ENCODE results near the gene DEFB125. TPM values are rescaled to one million over a fixed set of nuclear protein-coding genes. Genes with fewer than 3 reads are reported as not detected.

DEFB125 gene
- total RNA-seq, 4 donors from 2014 or later, result not detected

DNA sequence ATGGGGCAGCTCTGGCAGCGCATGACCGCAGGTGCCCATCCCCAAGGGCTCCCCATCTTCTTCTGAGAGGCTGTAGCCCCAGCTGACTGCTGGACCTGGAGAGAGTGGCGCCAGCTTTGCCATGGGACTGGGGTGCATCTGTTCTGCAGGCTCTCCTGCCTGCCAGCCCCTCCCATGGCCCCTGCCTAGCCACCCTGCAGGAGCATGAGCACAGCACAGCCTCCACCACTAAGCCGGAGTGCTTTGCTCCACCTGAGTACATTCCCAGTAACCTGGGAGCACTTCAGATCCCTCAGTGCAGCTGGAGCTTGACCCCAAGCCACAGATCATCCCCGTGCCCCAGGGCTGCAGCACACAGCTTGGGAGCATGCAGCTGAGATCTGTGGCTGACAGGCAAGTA lies 16.0 kb downstream of the DEFB125 start:
- TF ChIP-seq, protein P1, sequence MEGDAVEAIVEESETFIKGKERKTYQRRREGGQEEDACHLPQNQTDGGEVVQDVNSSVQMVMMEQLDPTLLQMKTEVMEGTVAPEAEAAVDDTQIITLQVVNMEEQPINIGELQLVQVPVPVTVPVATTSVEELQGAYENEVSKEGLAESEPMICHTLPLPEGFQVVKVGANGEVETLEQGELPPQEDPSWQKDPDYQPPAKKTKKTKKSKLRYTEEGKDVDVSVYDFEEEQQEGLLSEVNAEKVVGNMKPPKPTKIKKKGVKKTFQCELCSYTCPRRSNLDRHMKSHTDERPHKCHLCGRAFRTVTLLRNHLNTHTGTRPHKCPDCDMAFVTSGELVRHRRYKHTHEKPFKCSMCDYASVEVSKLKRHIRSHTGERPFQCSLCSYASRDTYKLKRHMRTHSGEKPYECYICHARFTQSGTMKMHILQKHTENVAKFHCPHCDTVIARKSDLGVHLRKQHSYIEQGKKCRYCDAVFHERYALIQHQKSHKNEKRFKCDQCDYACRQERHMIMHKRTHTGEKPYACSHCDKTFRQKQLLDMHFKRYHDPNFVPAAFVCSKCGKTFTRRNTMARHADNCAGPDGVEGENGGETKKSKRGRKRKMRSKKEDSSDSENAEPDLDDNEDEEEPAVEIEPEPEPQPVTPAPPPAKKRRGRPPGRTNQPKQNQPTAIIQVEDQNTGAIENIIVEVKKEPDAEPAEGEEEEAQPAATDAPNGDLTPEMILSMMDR (IDR thresholded peaks at IDR 0.05; ENCODE audit: low read depth), result no peak

DNA sequence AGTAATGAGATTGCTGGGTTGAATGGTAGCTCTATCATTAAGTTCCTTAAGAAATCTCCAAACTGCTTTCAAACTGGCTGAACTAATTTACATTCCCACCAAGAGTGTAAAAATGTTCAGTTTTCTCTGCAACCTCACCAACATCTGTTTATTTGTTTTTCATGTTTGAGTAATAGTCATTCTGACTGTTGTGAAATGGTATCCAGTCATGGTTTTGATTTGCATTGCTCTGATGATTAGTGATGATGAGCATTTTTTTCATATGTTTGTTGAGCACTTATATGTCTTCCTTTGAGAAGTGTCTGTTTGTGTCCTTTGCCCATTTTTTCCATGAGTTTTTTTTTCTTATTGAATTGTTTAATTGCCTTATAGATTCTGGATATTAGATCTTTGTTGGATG lies 24.9 kb downstream of the DEFB125 start:
- TF ChIP-seq, protein P1 (IDR thresholded peaks at IDR 0.05; ENCODE audit: low read depth), result no peak

DNA sequence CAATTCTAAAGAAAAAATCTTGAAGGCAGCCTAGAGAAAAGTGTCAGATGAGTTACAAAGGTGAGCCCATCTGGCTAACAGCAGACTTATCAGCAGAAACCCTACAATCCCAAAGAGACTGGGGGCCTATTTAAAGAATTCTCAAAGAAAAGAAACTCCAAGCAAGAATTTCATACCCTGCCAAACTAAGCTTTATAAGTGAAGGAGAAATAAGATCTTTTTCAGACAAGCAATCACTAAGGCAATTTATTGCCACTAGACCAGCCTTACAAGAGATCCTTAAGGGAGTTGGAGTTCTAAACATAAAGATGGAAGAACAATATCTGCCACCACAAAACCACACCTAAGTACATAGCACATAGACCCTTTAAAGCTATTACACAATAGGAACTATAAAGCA lies 30.0 kb downstream of the DEFB125 start:
- TF ChIP-seq, protein P1 (IDR thresholded peaks at IDR 0.05; ENCODE audit: low read depth), result no peak

DNA sequence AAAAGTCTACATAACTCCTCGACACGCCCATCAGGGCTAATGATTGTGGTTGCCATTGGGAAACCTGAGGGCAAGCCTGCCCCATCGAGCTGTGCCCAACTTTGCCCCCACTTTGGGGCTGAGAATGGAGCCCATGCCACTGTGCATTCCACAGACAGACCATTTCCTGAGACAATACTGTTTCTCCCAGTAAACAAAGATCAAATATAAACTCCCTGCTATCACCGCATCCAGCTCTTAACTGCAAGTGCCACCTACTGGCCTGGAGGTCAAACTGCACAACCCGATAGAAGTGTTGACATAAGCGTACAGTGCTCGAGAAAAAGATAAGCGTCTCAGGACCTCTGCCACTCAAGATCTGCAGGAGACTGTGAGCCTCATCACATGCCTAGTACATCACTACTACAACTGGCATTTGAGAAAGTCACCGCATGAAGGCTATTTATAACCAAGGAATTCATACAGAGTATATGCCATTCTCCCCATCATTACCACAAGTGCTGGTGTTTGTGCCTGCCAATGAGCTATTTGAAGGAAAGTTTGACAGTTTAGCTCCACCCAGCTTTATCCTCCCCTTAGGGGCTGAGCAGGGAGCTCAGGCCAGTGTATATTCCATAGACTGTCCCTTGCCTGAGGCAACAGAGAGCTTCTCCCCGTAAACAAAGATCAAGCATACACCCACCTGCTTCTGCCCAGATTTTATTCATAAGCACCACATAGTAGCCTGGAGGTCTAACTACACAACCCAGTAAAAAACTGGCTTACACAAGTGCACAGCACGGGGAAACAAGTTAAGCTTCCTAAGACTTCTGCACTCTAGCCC lies 50.4 kb downstream of the DEFB125 start:
- TF ChIP-seq, protein P1 (IDR thresholded peaks at IDR 0.05; ENCODE audit: low read depth), result no peak

DNA sequence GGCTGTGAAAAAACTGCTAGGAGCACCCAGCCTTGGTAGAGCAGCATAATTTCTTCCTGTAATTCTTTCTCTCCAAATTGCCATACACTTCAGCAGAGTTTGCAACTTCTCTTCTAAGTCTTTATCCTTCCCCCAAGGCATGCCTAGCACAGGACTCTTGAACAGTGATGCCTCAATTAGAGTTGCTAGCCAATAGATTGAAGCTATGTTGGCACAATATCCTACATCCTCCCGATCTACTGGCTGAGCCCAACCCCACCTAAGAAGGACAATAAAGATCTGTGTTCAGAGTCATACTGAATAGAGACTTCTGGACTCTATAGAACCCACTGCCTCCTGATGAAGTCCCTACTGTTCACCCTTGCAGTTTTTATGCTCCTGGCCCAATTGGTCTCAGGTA lies 54.8 kb downstream of the DEFB125 start, which contains the start of gene DEFB126:
Gene DEFB126 (plus strand): TSS at position 301 of the 400 bp plus-strand sequence. CDS start 39 bp downstream, at position 340.
- TF ChIP-seq, protein P1 (IDR thresholded peaks at IDR 0.05; ENCODE audit: low read depth), result no peak

DNA sequence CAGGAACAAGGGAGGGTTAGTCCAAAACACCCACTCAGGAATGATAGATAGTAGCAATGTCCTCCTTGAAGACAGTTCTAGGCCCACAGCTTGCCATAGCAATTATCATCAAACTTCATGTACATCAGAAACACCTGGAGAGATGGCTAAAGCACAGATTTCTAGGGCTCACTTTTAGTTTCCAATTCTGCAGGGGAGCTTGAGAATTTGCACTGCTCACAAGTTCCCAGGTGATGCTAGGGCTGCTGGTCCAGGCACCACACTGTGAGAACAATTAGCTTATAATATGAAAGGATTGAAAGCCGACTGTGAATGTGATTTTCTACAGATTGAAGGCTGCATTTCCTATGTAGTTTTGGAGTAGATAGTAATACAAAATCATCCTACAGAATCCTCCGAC lies 58.4 kb downstream of the DEFB125 start:
- TF ChIP-seq, protein P1 (IDR thresholded peaks at IDR 0.05; ENCODE audit: low read depth), result no peak

Other genes with a start within 250 kb of the DEFB125 start
- not detected for gene DEFB126, start 54.9 kb downstream of the DEFB125 start, total RNA-seq
- gene DEFB127, start 69.8 kb downstream of the DEFB125 start, total RNA-seq, result not detected
- gene DEFB128, start 102.0 kb downstream of the DEFB125 start, total RNA-seq, result not detected
- gene DEFB129, start 139.6 kb downstream of the DEFB125 start, total RNA-seq, result not detected
- gene DEFB132, start 170.1 kb downstream of the DEFB125 start, total RNA-seq, result 10 to 100 TPM in 2 of 4 donors, under 1 TPM in 1, not detected in 1; 0.66 to 38.4 (median 10.4) TPM
- gene C20orf96, start 203.1 kb downstream of the DEFB125 start, total RNA-seq, result 1 to 10 TPM; 1.5 to 3.1 (median 2.8) TPM
- gene ZCCHC3, start 209.9 kb downstream of the DEFB125 start, total RNA-seq, result 10 to 100 TPM in 2 of 4 donors, 1 to 10 TPM in 2; 6.5 to 13.4 (median 10.5) TPM
- 1 to 10 TPM; 1.1 to 4.1 (median 2.0) TPM for gene SOX12, start 237.9 kb downstream of the DEFB125 start, total RNA-seq